OCI-LY1 (cell line): Measurements from ENCODE around the gene ABHD1.

Experiments used
- H2AFZ ChIP-seq: fragments of 200-600 bp; sonication (generic), shearing (Covaris generic); 2 replicates; pipeline ENCODE4 v1.6.0; 2014; ENCODE audit warnings: antibody characterized with exemption, mild to moderate bottlenecking, low read length
- H3F3A ChIP-seq: fragments of 200-600 bp; sonication (generic), shearing (Covaris generic); 2 replicates; pipeline ENCODE4 v1.6.0; 2014; ENCODE audit warnings: mild to moderate bottlenecking, antibody characterized with exemption, low read length, moderate library complexity; ENCODE audit not compliant: insufficient read depth
- H3K27ac ChIP-seq: fragments of 200-600 bp; sonication (generic); 2 replicates; pipeline ENCODE4 v1.5.1; 2014; ENCODE audit warnings: low read length, mixed run types, mild to moderate bottlenecking, low read depth; ENCODE audit not compliant: poor library complexity, severe bottlenecking
- H3K27me3 ChIP-seq: fragments of 200-600 bp; sonication (generic); 2 replicates; pipeline ENCODE4 v1.6.0; 2014; ENCODE audit warnings: antibody characterized with exemption, mild to moderate bottlenecking, low read length, moderate library complexity; ENCODE audit not compliant: insufficient read depth
- H3K36me3 ChIP-seq: fragments of 200-600 bp; sonication (generic); 2 replicates; pipeline ENCODE4 v1.6.1; 2014; ENCODE audit warnings: mild to moderate bottlenecking, antibody characterized with exemption, low read length, moderate library complexity, mixed read lengths; ENCODE audit not compliant: insufficient read depth
- H3K4me1 ChIP-seq: fragments of 200-600 bp; sonication (generic); 2 replicates; pipeline ENCODE4 v1.5.1; 2014; ENCODE audit warnings: mild to moderate bottlenecking, low read length, moderate library complexity; ENCODE audit not compliant: insufficient read depth, severe bottlenecking
- H3K4me2 ChIP-seq: fragments of 200-600 bp; sonication (generic), shearing (Covaris generic); 2 replicates; pipeline ENCODE4 v1.6.1; 2014; ENCODE audit warnings: low read length
- H3K4me3 ChIP-seq: fragments of 200-600 bp; sonication (generic); 2 replicates; pipeline ENCODE4 v1.5.1; 2014; ENCODE audit warnings: low read length, low read depth, mild to moderate bottlenecking, mixed read lengths; ENCODE audit not compliant: poor library complexity, severe bottlenecking
- H3K79me2 ChIP-seq: fragments of 200-600 bp; shearing (Covaris generic); 2 replicates; pipeline ENCODE4 v1.6.1; 2016; ENCODE audit warnings: mixed run types, low read length, mixed read lengths; ENCODE audit not compliant: insufficient read depth
- H3K9ac ChIP-seq: fragments of 200-600 bp; sonication (generic), shearing (Covaris generic); 2 replicates; pipeline ENCODE4 v1.6.1; 2014; ENCODE audit warnings: mild to moderate bottlenecking, low read length, mixed read lengths
- H3K9me2 ChIP-seq: fragments of 200-600 bp; sonication (generic), shearing (Covaris generic); 2 replicates; pipeline ENCODE4 v1.6.1; 2014; ENCODE audit warnings: low read depth, mild to moderate bottlenecking, low read length, mixed read lengths
- H3K9me3 ChIP-seq: fragments of 200-600 bp; shearing (Covaris generic); 2 replicates; pipeline ENCODE4 v1.6.1; 2014; ENCODE audit warnings: low read length, mixed read lengths
- H4K20me1 ChIP-seq: fragments of 200-600 bp; sonication (generic), shearing (Covaris generic); 2 replicates; pipeline ENCODE4 v1.6.0; 2016; ENCODE audit warnings: mild to moderate bottlenecking, low read length; ENCODE audit not compliant: insufficient read depth
- EZH2 ChIP-seq: fragments of 200-600 bp; sonication (generic), shearing (Covaris generic); IDR thresholded peaks from 2 replicates; pipeline ENCODE4 v1.8.0; 2017; ENCODE audit warnings: borderline replicate concordance, mixed run types, mild to moderate bottlenecking, antibody characterized with exemption, low read length, moderate library complexity, mixed read lengths
- TF ChIP-seq, protein P1 (sequence below): fragments of 200-600 bp; sonication (generic), shearing (Covaris generic); IDR thresholded peaks from 2 replicates; pipeline ENCODE4 v1.5.1; 2017; ENCODE audit warnings: mild to moderate bottlenecking, antibody characterized with exemption, low read length, moderate library complexity, mixed read lengths

Gene ABHD1

DNA sequence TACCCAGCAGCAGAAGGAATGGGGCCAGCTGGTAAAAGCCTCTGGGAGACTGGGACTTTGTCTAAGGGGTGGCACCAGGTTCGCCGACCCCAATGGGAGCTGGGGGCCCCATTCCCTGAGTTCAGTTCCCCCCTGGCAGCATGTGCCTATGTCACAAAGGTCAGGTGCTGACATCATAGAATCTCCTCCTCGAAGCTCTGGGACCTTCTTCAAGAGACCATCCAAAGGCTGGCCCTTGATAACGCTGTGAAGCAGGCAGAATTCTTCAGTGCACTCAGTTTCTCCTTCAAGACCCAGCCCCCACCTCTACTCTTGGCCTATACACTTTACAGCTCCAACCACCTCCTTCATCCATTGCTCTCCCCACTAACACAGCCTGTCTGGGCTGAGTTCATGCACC lies 15.7 kb downstream of the ABHD1 start, which contains the start of gene PRR30:
TSS of gene PRR30 (minus strand) at position 101 of the 400 bp plus-strand sequence. CDS start 1,081 bp downstream, outside the sequence.
- H3K9me3 ChIP-seq = no peaks in the 10 kb centered on the region
- no peaks in the 10 kb centered on the region for H3K9me2 ChIP-seq
- H3K27ac ChIP-seq = no peak within 1 kb of the TSS
- H2AFZ ChIP-seq = no peak within 1 kb of the TSS
- H3K79me2 ChIP-seq = no peaks in the 10 kb centered on the region
- H3K36me3 ChIP-seq = no peaks in the 10 kb centered on the region; the same call in 1 of the 2 replicates
- no peaks in the 10 kb centered on the region for H3F3A ChIP-seq
- no peak within 1 kb of the TSS for H3K4me2 ChIP-seq
- TF ChIP-seq EZH2 = no peak
- TF ChIP-seq, protein P1, sequence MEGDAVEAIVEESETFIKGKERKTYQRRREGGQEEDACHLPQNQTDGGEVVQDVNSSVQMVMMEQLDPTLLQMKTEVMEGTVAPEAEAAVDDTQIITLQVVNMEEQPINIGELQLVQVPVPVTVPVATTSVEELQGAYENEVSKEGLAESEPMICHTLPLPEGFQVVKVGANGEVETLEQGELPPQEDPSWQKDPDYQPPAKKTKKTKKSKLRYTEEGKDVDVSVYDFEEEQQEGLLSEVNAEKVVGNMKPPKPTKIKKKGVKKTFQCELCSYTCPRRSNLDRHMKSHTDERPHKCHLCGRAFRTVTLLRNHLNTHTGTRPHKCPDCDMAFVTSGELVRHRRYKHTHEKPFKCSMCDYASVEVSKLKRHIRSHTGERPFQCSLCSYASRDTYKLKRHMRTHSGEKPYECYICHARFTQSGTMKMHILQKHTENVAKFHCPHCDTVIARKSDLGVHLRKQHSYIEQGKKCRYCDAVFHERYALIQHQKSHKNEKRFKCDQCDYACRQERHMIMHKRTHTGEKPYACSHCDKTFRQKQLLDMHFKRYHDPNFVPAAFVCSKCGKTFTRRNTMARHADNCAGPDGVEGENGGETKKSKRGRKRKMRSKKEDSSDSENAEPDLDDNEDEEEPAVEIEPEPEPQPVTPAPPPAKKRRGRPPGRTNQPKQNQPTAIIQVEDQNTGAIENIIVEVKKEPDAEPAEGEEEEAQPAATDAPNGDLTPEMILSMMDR = no peak
- no peaks in the 10 kb centered on the region for H4K20me1 ChIP-seq
- H3K27me3 ChIP-seq = peaks cover 18% of the 10 kb centered on the region
- H3K4me3 ChIP-seq = no peak within 1 kb of the TSS
- peaks cover 8% of the 10 kb centered on the region for H3K4me1 ChIP-seq
- H3K9ac ChIP-seq = no peak within 1 kb of the TSS

DNA sequence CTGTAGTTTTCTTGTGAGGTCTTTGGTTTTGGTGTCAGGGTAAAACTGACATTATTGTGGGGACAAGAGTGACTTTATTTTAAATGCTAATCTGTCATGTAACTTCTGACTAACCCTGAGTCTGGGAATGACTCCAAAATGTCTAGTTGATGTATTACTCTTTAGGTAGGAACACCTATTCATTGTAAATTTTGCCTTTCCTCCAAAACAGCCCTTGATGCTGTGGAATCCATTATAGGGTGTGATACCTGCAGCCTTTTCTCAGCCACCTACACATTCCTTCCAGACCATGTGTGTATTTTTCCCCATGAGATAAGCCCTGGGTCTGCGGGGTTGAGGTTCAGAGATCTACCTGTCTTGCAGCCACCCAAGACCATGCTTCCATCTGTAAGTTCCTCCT lies 19.7 kb downstream of the ABHD1 start:
- Histone ChIP-seq H4K20me1 (no peaks in the 10 kb centered on the region), H3K9ac (no peak overlapping the region), H3K9me3 (no peaks in the 10 kb centered on the region), H3K27me3 (peaks cover 18% of the 10 kb centered on the region), H3K9me2 (no peaks in the 10 kb centered on the region), H3K4me3 (no peak overlapping the region), H3K79me2 (no peaks in the 10 kb centered on the region), H3K27ac (no peak overlapping the region), H3K4me2 (no peak overlapping the region), H3K4me1 (no peaks in the 10 kb centered on the region), H2AFZ (no peak overlapping the region), H3K36me3 (no peaks in the 10 kb centered on the region; the same call in 1 of the 2 replicates), H3F3A (no peaks in the 10 kb centered on the region)
- TF ChIP-seq, protein P1 = no peak
- TF ChIP-seq EZH2 = no peak

DNA sequence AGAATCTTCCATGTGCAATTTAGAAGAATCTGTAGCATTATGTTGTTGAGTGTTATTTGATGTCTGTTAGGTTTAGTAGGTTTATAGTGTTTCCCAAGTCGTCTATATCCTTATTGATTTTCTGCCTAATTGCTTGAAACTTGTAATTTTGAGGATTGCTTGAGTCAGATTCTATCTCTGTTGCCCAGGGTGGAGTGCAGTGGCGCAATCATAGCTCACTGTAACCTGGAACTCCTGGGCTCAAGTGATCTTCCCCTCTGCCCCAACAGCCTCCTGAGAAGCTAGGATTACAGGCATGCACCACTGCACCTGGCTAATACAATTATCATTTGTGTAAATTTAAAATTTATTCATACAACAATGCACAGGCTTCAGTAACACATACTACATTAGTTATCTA lies 22.1 kb downstream of the ABHD1 start:
- no peaks in the 10 kb centered on the region for H3K4me1 ChIP-seq
- H2AFZ ChIP-seq = no peak overlapping the region
- no peaks in the 10 kb centered on the region for H3K9me2 ChIP-seq
- TF ChIP-seq, protein P1 = no peak
- TF ChIP-seq EZH2 = no peak
- H3K79me2 ChIP-seq = no peaks in the 10 kb centered on the region
- peaks cover 12% of the 10 kb centered on the region for H3K27me3 ChIP-seq
- no peak overlapping the region for H3K4me2 ChIP-seq
- no peaks in the 10 kb centered on the region for H3K9me3 ChIP-seq
- no peaks in the 10 kb centered on the region for H3F3A ChIP-seq
- no peak overlapping the region for H3K27ac ChIP-seq
- H3K9ac ChIP-seq = no peak overlapping the region
- H3K4me3 ChIP-seq = no peak overlapping the region
- no peaks in the 10 kb centered on the region for H4K20me1 ChIP-seq
- no peaks in the 10 kb centered on the region; the same call in 1 of the 2 replicates for H3K36me3 ChIP-seq
